HG02852 (cell line): ENCODE measurements around the gene PTPRN2.
"Not testable (repeated sequence)": the region's sequence is repeated elsewhere in the genome, so short reads cannot be mapped to it uniquely, and the experiment has no call there.

Source experiments
- ATAC-seq: cut with Tn5 transposase; IDR thresholded peaks from one replicate; pipeline ENCODE4 v1.9.1; 2021; ENCODE audit warnings: mild to moderate bottlenecking, moderate library complexity; ENCODE audit not compliant: unreplicated experiment

The PTPRN2 gene

DNA sequence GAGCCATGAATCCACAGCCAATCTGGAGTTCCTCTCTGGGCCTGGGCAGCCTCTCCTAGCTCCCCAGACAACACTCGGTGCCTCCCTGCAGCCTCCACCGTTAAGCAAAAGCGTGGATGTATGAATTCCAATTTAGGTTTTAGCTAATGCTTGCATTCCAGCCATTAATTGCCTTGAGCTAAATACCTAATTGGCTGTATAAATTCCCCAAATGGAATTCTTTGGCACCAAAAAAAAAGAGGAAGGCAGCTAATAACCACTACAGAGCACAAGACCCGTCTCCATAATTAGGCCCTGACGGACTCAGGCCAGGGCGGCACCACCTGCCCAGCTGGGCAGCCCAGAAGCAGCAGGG lies 140.5 kb downstream of the PTPRN2 start:
- no peak for ATAC-seq

DNA sequence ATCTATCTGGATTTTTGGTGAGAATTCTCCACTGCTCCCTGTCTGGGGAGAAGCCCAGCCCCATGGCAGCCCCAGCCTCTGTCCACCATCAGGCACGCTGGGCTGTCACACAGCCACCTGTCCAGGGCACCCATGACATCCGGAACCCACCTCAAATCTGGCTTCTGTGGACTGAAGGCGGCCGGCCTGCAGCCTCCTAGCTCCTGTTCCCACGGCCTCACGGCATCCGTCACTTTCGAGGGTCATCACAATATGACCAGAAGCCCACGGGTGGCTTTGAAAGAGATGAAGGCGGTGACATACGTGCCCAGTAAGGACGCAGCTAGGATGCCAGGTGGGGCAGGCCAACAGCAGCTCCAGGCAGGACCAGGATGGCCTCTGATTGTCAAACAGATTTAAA lies 140.9 kb downstream of the PTPRN2 start:
- ATAC-seq: no peak

DNA sequence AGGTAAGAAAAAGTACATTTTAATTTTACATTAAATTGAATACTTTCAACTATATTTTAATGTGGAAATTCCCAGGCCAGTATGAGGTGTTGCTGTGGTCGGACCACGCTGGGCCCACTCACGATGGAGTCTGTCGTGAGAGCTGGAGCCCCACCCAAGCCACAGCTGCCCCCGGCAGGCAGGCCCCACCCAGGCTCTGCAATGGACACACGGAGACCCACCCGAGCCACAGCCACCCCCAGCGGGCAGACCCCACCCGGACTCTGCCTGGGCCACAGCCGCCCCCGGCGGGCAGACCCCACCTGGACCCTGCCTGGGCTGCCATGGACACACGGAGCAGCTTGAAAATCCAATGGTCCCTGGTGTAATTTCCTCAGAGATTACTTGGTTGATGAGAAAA lies 141.3 kb downstream of the PTPRN2 start:
- ATAC-seq: no peak

DNA sequence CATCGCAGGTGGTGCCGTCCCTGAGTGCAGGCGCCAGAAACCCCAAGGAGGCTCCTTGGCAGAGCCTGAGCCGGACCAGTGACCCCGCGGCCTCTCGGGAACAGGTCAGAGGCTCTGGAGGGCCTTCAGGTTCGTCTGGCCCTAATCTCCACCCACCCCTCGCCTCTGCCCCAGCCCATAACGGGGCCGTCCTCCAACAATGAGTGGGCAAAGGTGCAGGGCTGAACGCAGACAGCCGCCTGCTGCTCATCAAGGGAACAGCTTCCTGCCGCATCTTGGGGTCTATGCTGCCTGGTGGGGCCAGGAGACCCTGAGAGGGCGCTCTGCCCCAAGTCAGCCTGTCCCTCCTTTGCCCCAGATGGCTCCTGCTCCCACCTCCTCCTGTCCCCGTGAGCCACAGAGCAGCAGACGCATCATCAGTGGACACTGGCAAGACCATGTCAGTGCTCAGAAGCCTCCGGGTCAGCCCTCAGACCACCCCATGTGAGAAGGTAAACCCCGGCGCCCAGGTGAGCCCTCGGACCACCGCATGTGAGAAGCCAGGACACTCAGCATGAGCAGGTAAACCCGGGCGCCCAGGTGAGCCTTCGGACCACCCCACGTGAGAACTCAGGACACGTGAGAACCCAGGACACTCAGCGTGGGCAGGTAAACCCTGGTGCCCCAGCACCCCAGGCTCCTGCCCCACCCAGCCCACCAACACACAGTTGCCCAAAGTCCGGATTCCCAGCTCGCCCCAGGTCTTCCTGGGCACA lies 142.0 kb downstream of the PTPRN2 start:
- ATAC-seq: no peak

DNA sequence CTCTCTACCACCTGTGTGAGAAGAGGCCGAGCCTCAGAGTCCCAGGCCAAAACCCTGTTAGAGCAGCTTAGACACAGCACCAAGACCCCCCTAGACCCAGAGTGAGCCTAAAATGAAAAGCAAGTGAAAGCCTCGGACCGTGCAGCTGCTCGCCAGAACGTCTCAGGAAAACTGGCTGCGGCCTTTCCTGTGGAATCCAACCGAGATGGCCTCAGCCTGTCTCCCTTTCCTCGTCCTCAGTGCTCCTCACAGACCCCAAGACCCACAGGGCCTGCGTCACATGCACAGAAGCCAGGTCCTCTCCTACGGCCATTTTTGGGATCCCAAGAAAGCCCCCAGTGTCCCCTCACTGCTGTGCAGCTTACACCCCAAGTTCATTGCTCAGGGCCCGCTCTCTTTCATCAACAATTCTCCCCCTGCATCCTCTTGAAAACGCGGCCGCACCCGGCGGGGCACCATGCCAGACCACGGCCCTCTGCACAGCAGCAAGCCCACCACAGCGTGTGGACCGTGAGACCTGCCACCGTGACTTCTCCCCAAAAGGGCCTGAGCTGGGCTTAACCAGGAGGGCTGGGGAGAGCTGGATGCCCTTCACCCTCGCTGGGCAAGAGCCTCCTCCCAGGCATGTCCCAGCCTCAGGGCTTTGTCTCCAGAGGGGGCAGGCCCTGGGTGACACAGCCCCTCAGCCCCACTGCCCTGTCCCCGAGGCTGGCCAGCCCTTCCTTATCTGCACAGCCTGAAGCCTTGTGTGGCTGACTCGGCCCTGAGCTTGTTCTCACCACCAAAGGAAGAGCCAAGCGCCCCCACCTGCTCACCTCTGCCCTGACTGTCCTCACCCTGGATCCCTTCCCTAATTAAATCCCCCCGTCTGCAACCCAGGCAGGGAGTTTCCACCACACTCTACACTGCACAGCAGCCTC lies 142.9 kb downstream of the PTPRN2 start:
- no peak for ATAC-seq

DNA sequence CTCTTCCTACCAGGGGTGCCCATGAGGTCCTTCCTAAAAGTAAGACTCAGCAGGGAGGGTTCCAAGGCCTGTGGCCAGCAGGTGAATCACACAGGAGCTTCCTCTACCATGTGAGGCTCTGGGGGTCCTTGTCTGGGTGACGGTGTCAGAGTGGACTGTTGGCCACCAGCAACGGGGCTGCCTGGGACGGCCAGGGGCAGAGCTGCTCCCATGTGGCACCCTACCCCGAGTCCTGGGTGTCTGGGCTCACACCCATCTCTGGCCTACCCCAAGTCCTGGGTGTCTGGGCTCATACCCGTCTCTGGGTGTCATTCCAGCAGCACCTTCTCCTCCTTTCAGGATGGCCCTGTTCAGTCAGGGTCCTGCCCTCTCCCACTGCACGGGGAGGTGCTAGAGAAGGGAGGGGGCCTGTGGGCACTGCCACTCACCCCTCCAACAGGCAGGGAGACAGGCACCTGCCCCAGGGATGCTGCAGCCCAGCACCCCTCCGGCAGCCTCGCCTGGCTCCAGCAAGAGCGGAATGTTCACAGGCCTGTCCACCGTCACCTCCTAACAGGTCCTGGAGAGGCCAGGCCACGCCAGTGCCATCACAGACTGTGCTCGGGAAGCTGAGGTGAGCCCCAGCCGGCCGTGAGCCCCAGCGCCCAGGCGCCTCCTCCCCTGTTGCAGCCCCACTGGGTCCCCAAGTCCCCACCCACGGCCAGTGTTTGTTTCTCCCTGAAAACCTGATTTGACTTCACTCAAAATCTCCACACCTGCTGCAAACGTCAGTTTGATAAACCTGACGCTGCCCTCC lies 143.7 kb downstream of the PTPRN2 start:
- no peak for ATAC-seq

DNA sequence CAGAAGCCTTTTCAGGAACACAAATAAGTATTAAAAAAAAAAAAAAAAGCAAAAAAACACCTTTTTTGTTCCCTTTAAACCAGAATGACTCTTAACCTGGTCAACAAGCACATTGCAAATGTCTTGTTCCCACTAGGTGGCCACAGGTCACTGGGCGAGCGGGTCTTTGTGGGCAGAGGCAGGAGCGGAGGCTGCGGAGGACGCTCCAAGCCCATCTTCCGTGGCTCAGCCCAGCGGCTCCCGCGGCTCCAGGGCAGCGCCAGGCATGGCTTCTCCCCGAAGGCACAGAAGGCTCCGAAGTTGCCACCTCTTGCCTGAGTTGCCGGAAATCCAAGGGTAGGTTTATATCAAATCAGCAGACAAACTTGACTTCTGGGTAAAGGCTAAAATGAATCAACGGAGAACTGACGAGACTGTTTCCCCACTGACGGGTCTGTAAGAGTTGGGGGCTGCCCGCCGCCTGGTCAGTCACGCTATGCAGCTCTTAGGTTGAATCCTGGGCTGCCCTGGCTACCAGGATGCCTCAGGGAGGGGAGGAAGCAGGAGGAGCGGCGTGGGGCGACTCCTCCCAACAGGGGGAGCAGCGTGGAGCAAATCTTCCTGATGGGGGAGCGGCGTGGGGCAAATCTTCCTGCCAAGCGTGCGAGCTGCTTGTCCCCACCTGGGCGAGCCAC lies 144.5 kb downstream of the PTPRN2 start:
- ATAC-seq: no peak

DNA sequence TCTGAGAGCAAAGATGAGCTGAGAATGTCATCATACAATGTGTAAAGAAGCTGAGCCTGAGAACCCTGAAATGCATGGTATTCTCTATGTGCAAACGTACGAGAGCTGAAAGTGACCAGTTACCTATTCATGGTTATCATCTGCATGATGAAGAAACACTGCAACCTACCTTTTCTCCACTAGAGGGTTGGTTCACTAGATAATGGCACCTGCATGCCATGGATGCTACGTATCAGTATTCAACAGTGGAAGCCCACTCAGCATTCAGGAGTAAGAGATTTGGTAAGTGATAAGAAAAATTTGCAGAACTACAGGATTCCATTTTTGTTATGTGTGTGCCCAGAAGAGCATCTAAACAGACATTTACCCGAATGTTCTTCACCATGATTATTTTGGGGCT lies 145.4 kb downstream of the PTPRN2 start:
- no peak for ATAC-seq

DNA sequence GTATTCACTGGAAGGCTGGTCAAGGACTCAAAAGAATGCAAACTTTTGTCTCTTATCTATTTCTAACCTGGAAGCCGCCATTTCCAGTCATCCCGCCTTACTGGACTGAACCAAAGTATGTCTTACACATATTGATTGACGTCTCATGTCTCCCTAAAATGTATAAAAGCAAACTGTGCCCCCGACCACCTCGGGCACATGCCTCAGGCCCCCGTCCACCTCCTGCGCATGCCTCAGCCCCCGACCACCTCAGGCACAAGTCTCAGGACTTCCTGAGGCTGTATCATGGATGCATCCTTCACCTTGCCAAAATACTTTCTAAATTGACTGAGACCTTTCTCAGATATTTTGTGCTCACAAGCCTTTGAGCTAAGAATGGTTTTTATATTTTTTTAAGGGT lies 148.6 kb downstream of the PTPRN2 start:
- no peak for ATAC-seq

DNA sequence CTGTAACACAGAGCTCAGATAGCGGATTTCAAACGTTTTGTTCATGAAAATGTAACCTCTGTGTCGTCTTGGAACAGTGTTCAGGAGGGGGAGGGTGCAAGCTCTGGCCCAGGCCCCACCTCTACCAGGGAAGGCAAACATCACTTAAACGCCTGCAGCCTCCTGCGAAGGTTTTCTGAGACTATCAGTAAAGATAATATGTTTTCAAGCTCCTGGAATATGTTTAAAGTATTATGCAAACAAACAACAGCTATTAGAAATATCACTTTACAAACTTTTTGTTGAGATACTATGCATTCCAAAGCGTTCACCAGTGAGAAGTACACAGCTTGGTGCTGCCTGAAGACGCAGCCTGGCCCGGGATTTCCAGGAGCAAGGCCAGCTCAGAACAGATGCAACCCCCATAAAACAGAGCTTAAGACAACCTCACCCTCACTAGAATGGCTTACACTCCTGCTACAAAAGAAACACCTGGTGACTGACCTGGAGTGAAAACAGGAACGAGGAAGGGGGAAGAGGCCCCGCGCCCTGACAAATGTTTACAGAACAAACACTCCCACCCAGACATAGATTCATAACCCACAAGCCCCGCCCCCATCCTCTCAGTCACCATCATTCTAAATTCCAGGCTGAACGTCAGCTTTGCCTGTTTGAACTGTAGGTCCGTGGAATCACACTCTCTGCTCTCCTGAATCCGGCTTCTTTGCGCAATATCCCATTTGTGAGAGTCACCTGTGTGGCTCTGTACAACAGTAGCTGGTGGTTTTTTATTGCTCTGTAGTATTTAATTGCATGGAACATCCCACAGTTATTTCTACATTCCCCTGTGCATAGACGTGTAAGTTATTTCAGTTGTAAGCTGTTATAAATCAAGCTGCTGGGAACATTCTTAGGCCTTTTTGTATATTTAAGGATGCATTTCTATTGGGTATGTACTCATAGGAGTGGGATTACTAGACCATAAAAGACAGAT lies 155.0 kb downstream of the PTPRN2 start:
- no peak for ATAC-seq

DNA sequence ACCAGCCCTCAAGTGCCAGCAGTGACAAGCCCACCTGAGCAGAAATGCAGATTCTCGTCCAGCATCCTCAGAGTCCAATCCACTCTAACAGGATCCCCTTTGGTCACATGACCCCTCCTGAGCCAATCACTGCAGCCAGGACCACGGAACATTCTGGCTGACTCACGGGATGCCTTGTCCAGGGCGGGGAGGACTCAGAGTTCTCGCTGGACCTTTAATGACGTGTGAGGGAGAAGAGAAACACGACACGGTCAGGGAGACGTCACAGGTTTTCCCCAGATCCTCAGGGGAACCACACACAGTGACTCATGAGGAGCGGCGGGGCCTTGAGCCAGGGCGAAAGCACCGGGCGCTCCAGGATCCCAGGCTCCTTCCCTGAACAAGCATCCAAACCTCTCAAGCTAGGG lies 155.7 kb downstream of the PTPRN2 start:
- no peak for ATAC-seq

DNA sequence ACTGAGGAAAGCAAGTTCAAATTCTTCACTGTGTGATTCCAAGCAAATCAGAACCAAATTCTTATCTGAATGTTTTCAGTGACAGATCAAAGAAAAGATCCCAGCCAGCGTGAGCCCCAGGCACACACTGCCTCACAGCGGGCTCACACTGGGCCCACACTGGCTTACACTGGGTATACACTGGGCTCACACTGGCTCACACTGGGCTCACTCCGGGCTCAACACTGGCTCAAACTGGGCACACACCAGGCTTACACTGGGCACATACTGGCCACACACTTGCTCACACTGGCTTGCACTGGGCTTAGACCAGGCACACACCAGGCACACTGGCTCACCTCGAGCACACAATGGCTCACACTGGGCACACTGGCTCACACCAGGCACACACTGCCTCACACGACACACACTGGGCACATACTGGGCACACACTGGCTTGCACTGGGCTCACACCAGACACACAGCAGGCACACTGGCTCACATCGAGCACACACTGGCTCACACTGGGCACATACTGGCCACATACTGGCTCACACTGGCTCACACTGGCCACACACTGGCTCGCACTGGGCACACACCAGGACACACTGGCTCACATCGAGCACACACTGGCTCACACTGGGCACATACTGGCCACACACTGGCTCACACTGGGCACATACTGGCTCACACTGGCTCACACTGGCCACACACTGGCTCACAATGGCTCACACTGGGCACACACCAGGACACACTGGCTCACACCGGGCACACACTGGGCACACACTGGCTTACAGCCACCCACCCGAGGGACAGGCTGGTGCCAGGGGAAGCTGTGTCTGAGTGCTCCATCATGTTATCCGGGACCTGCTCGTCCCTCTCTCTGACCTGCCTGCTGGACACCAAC lies 156.3 kb downstream of the PTPRN2 start:
- ATAC-seq: no peak

DNA sequence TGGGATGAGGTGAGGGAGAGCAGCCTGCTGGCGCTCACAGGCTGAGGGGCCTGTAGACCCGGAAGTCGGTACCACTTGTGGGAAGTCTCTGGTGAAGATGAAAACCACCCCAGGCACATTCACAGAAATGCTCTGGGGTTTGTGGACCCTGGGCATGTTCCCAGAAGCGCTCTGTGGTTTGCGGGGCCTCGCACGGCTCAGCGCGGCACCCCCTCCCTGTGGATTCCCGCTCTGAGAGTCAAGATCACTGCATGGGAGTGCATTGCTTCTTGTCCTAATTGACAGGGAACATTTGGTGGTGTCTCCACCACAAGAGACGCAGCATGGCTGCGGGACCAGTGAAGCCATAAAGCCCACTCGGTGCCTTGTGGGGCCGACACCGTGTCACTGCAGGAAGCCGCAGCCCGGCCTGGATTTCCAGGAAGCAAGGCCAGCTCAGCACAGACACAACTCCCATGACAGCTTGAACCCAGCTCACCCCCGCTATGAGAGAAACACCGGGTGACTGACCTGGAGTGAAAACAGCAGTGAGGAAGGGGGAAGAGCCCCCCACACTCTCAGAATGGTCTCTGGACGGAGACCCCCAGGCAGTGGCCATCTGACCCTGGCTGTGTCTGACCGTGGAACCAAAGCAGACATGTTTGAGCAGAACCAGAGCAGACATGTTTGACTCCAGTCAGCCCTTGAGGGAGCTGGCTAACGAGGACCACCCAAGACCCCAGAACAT lies 157.2 kb downstream of the PTPRN2 start:
- no peak for ATAC-seq

DNA sequence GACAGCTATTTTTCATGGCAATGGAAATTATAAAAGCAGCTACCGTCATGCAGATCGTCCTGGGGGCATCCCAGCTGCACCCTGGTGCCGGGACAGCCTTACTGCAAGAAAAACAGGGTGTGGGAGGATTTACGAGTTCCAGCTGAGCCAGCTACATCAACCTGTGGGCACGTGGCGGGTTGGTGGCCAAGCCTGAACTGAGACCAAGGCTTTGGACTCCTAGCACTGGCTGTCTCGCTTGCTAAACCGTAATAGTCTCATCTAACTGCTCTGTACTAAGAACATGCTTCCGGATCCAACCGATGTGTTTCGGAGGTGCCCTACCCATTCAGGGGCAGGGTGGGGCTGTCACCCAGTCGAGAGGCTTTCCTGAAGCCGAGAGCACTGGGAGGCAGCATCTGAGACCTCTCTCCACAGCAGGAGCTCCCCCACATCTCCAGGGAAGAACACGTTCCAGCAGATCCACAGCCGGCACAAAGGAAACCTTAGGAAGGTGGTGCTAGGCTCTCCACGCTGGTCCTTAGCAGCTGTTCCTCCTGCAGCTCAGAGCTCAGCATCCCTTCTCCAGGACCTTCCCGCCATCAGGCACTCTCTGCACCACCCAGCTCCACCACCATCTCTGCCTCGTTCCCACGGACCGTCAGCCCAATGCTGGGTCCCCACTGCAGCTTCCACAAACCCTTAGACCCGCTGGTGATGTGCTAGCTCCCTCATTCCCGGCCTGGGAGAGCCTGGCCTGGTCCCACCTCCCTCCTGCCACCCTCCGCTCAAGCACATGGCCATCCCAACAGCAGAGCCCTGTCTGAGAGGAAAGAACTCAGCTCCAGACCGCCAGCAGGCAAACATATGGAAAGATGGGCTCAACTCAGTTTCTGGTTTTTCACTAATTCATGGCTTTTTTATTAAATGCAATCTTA lies 158.5 kb downstream of the PTPRN2 start:
- no peak for ATAC-seq

DNA sequence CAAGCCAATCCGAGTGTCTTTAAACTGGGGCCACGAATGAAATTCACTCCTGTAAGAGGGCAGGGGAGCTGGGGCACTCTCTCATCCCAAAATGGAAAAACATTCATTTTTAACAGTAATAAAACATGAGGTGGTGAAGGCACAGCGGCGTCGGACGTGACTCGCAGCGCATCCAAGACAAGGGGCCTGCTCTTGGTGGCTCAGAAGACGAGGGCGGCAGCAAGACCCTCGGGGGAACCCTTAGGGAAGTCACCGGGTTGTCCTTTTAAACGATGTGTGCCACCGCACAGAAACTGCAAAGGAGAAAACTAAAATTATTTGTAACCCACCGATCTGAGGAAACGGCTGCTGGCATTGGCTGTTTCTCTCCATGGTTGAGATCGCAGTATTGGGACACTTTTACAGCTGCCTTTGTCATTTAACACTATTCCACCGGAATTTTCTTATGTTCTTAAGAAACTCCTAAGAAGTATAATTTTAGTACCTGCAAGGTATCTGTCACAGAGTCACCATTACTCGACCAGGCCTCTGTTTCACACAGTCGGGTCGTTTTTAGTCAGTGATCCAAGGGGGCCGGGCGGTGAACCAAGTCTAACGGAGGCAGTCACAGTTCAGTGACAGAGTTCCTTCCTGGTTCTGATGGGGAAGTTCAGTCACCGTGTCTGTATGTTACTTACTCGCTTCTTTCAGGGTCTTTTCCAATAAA lies 159.3 kb downstream of the PTPRN2 start:
- no peak for ATAC-seq

DNA sequence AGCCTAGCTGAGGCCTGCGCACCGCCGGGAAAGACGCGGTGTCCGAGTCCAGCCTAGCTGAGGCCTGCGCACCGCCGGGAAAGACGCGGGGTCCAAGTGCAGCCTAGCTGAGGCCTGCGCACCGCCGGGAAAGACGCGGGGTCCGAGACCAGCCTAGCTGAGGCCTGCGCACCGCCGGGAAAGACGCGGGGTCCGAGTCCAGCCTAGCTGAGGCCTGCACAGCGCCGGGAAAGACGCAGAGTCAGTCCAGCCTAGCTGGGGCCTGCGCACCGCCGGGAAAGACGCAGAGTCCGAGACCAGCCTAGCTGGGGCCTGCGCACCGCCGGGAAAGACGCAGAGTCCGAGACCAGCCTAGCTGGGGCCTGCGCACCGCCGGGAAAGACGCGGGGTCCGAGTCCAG lies 161.9 kb downstream of the PTPRN2 start:
- ATAC-seq: not testable (repeated sequence)
